ENCODE measurements around the gene TIAL1.
"Not testable (repeated sequence)": the region's sequence is repeated elsewhere in the genome, so short reads cannot be mapped to it uniquely, and the experiment has no call there.

Gene TIAL1

DNA sequence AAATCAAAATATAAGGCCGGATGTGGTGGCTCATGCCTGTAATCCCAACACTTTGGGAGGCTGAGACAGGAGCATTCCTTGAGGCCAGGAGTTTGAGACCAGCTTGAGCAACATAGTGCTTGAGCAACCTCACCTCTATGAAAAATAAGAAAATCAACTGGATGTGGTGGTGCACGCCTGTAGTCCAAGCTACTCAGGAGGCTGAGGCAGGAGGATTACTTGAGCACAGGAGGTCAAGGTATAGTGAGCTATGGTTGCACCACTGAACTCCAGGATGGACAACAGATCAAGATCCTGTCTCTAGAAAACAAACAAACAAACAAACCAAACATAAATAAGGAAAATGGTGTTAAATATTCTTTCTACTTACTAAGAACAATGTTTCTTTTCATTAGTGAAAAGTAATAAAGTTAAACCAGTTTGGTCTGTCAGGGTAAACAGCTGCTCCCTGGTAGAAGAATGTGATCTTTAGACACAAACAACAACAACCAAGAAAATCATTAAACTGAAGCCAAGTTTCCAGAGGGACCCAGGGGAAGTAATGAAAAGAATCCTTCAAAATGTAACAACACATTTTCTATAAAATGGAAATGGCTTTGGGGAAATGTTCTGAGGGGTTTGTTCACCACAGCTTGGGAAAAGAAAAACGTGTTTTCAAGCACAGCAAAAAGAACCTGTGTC lies 36.9 kb upstream of the TIAL1 start:
- H3K27me3 ChIP-seq (replicated peaks; ENCODE audit: control insufficient read depth, insufficient read depth, low read length): no peaks in the 10 kb centered on the region
- H3K4me3 ChIP-seq (replicated peaks; ENCODE audit: low read depth, low read length): no peak overlapping the region
- no peaks in the 10 kb centered on the region for H3K36me3 ChIP-seq (ENCODE audit: control insufficient read depth, insufficient read depth, low read length)
- TF ChIP-seq CTCF (IDR thresholded peaks at IDR 0.05; ENCODE audit: insufficient read depth, low read length, poor library complexity, severe bottlenecking): no peak
- DNase-seq (ENCODE audit: extremely low read depth, insufficient read length): no peak

- H3K27me3 ChIP-seq (replicated peaks; ENCODE audit: control insufficient read depth, insufficient read depth, low read length): no peaks in the 10 kb centered on the region
- no peak for TF ChIP-seq CTCF (IDR thresholded peaks at IDR 0.05; ENCODE audit: insufficient read depth, low read length, poor library complexity, severe bottlenecking)
- no peaks in the 10 kb centered on the region for H3K36me3 ChIP-seq (ENCODE audit: control insufficient read depth, insufficient read depth, low read length)
- H3K4me3 ChIP-seq (replicated peaks; ENCODE audit: low read depth, low read length): no peak overlapping the region
- no peak for DNase-seq (ENCODE audit: extremely low read depth, insufficient read length)
These were observed 33.5 kb upstream of the TIAL1 start for GRCh38 chr10:119630300-119630699.

- TF ChIP-seq CTCF (IDR thresholded peaks at IDR 0.05; ENCODE audit: insufficient read depth, low read length, poor library complexity, severe bottlenecking): no peak
These were observed 29.0 kb upstream of the TIAL1 start for GRCh38 chr10:119625570-119626280.

GRCh38 chr10:119621078-119621384 lies 24.3 kb upstream of the TIAL1 start:
- TF ChIP-seq CTCF (IDR thresholded peaks at IDR 0.05; ENCODE audit: insufficient read depth, low read length, poor library complexity, severe bottlenecking): no peak
- H3K27me3 ChIP-seq (replicated peaks; ENCODE audit: control insufficient read depth, insufficient read depth, low read length): no peaks in the 10 kb centered on the region
- H3K36me3 ChIP-seq (ENCODE audit: control insufficient read depth, insufficient read depth, low read length): no peaks in the 10 kb centered on the region
- no peak overlapping the region for H3K4me3 ChIP-seq (replicated peaks; ENCODE audit: low read depth, low read length)
- no peak for DNase-seq (ENCODE audit: extremely low read depth, insufficient read length)

More at GRCh38 chr10:119625570-119626280, 29.0 kb upstream of the TIAL1 start:
- no peak overlapping the region for H3K4me3 ChIP-seq (replicated peaks; ENCODE audit: low read depth, low read length)
- no peaks in the 10 kb centered on the region for H3K36me3 ChIP-seq (ENCODE audit: control insufficient read depth, insufficient read depth, low read length)
- DNase-seq (ENCODE audit: extremely low read depth, insufficient read length): no peak
- no peaks in the 10 kb centered on the region for H3K27me3 ChIP-seq (replicated peaks; ENCODE audit: control insufficient read depth, insufficient read depth, low read length)

- Histone ChIP-seq H3K4me3 (replicated peaks; ENCODE audit: low read depth, low read length) (no peak overlapping the region), H3K36me3 (ENCODE audit: control insufficient read depth, insufficient read depth, low read length) (no peaks in the 10 kb centered on the region), H3K27me3 (replicated peaks; ENCODE audit: control insufficient read depth, insufficient read depth, low read length) (no peaks in the 10 kb centered on the region)
- TF ChIP-seq CTCF (IDR thresholded peaks at IDR 0.05; ENCODE audit: insufficient read depth, low read length, poor library complexity, severe bottlenecking): no peak
- DNase-seq (ENCODE audit: extremely low read depth, insufficient read length): no peak
These were observed 23.7 kb upstream of the TIAL1 start for GRCh38 chr10:119620241-119621077.

DNA sequence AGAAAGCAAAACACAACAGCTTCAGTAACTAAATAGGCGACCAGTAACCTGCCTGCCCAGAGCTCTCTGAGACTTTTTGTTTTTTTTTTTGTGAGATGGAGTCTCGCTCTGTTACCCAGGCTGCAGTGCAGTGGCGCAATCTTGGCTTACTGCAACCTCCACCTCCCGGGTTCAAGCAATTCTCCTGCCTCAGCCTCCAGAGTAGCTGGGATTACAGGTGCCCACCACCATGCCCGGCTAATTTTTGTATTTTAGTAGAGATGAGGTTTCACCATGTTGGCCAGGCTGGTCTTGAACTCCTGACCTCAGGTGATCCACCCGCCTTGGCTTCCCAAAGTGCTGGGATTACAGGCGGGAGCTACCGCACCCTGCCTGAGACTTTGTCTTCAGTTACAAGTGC lies 23.0 kb upstream of the TIAL1 start:
- not testable (repeated sequence) for DNase-seq (ENCODE audit: extremely low read depth, insufficient read length); H3K27me3 ChIP-seq (replicated peaks; ENCODE audit: control insufficient read depth, insufficient read depth, low read length); H3K36me3 ChIP-seq (ENCODE audit: control insufficient read depth, insufficient read depth, low read length); H3K4me3 ChIP-seq (replicated peaks; ENCODE audit: low read depth, low read length)

Measured in GM06990 (cell line).